Panc1 (cell line): Measurements from ENCODE around the gene SPTBN4. TPM values are rescaled to one million over a fixed set of nuclear protein-coding genes. Genes with fewer than 3 reads are reported as not detected.

ENCODE experiments used
- ATAC-seq: fragments of 200-7000 bp; cut with Tn5 transposase; 2 replicates; pipeline ENCODE4 v1.9.1; 2020; ENCODE audit warnings: mild to moderate bottlenecking, moderate library complexity
- BruUV-seq: library from RNA; stranded (reverse); fragments of 400-500 nt; replicated peaks from 2 replicates; lab custom pipeline; 2021; lab: Mats Ljungman, UMichigan
- CTCF ChIA-PET: fragments of 300-600 bp; sonication (Branson Sonifier 250); formaldehyde crosslinking; loops from one replicate; lab custom pipeline; 2022; ENCODE audit warnings: antibody characterized with exemption; lab: Charles Lee
- POLR2A ChIA-PET: fragments of 300-600 bp; sonication (Branson Sonifier 250); formaldehyde crosslinking; loops from one replicate; lab custom pipeline; 2022; ENCODE audit warnings: antibody characterized with exemption; lab: Charles Lee
- DNase-seq: peaks from one replicate; pipeline ENCODE4 v3.0.0-alpha.2; 2010; ENCODE audit warnings: low read depth, low spot score
- H3K27ac ChIP-seq: 2 replicates; pipeline ENCODE4 v1.5.1; 2011; ENCODE audit warnings: mild to moderate bottlenecking, low read length, inconsistent platforms
- H3K27me3 ChIP-seq: fragments of 200-500 bp; sonication (Bioruptor generic); 2 replicates; pipeline ENCODE4 v1.6.0; 2014; ENCODE audit warnings: low read length, inconsistent platforms; ENCODE audit not compliant: control insufficient read depth, insufficient read depth
- H3K36me3 ChIP-seq: fragments of 200-500 bp; sonication (Bioruptor generic); 2 replicates; pipeline ENCODE4 v1.5.1; 2014; ENCODE audit warnings: inconsistent platforms, mild to moderate bottlenecking, low read length, moderate library complexity; ENCODE audit not compliant: control insufficient read depth, insufficient read depth
- H3K4me1 ChIP-seq: 2 replicates; pipeline ENCODE4 v1.5.1; 2011; ENCODE audit warnings: inconsistent platforms, mild to moderate bottlenecking, low read length, moderate library complexity; ENCODE audit not compliant: control insufficient read depth, insufficient read depth
- H3K4me3 ChIP-seq, 2 experiments: 2 replicates each; pipeline ENCODE4 v1.5.1; 2011 to 2012; ENCODE audit warnings: low read depth in 2 of 2, low read length in 2 of 2, mild to moderate bottlenecking in 2 of 2, inconsistent platforms in 1 of 2, moderate library complexity in 1 of 2
- H3K9me3 ChIP-seq: fragments of 200-500 bp; sonication (Bioruptor generic); 2 replicates; pipeline ENCODE4 v1.5.1; 2014; ENCODE audit warnings: low read depth, mild to moderate bottlenecking, inconsistent platforms, low read length, moderate library complexity; ENCODE audit not compliant: control insufficient read depth, insufficient read depth
- POLR2AphosphoS5 ChIP-seq: IDR thresholded peaks from 2 replicates; pipeline ENCODE4 v1.6.1; 2012; ENCODE audit warnings: mild to moderate bottlenecking, low read depth, low read length, moderate library complexity
- SIN3A ChIP-seq: IDR thresholded peaks from 2 replicates; pipeline ENCODE4 v1.6.1; 2012; ENCODE audit warnings: low read depth, mild to moderate bottlenecking, low read length, moderate library complexity, borderline replicate concordance; ENCODE audit not compliant: insufficient read depth
- TCF7L2 ChIP-seq: IDR thresholded peaks from 2 replicates; pipeline ENCODE4 v1.6.1; 2011; ENCODE audit warnings: mild to moderate bottlenecking, low read depth, low read length, inconsistent platforms
- in situ Hi-C: cut with HindIII; loops from 2 replicates; pipeline ENCODE4 v1.10.0; 2016; ENCODE audit warnings: low sequenced_read_pairs, low pct_unique_long_range_greater_than_20kb
- intact Hi-C: fragments of 100-400 bp; cut with micrococcal nuclease; formaldehyde crosslinking; loops from one replicate; pipeline ENCODE4 v1.10.0; 2022; ENCODE audit not compliant: unreplicated experiment
- total RNA-seq: library from RNA; stranded (reverse); gene quantifications from one replicate; pipeline ENCODE4 v1.2.1, GENCODE V29; 2021; ENCODE audit not compliant: unreplicated experiment
- TF ChIP-seq, protein P1 (sequence below), 2 experiments: IDR thresholded peaks; 2 replicates each; pipeline ENCODE4 v1.6.1; 2011 to 2012; ENCODE audit warnings: low read depth in 2 of 2, control low read depth in 1 of 2, low read length in 1 of 2, mild to moderate bottlenecking in 1 of 2, moderate library complexity in 1 of 2; ENCODE audit not compliant: insufficient read depth in 1 of 2
- TF ChIP-seq, protein P2 (sequence below): fragments of 450-650 bp; IDR thresholded peaks from 2 replicates; pipeline ENCODE4 v1.5.1; 2017; ENCODE audit warnings: mild to moderate bottlenecking

The SPTBN4 gene
- total RNA-seq, 1 experiment from 2014 or later, result 1.2 TPM

DNA sequence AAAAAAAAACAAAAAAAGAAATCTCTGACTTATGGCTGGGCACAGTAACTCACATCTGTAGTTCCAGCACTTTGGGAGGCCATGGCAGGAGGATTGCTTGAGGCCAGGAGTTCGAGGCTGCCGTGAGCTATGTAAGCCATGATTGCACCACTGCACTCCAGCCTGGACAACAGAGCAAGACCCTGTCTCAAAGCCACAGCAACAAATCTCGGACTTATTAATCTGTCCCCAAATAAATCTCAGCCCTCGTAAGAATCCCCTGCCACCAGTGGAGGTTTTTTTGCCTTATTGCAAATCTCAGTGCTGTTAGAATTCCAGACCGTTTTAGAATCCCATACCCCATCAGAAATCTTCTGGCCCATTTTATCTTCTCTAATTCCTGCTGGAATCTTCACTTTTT lies 114.7 kb downstream of the SPTBN4 start:
- no TSS peak for BruUV-seq
- Histone ChIP-seq H3K36me3 (no peaks in the 10 kb centered on the region), H3K27ac (no peak overlapping the region), H3K4me3 (no peak overlapping the region), H3K4me1 (no peaks in the 10 kb centered on the region; the same call in 1 of the 2 replicates), H3K27me3 (no peaks in the 10 kb centered on the region), H3K9me3 (no peaks in the 10 kb centered on the region)
- ChIA-PET POLR2A (no interaction called here), CTCF (interaction anchor here (0.5 kb wide), 1 partner anchor 19 kb away, joined by 3 read pairs; no protein-coding TSS in a partner anchor)
- DNase-seq, result no peak
- in situ Hi-C loops (no loop called here), intact Hi-C loops (no loop called here)
- ATAC-seq, result no peak
- no peak for TF ChIP-seq POLR2AphosphoS5
- no peak for TF ChIP-seq SIN3A
- TF ChIP-seq, protein P1, sequence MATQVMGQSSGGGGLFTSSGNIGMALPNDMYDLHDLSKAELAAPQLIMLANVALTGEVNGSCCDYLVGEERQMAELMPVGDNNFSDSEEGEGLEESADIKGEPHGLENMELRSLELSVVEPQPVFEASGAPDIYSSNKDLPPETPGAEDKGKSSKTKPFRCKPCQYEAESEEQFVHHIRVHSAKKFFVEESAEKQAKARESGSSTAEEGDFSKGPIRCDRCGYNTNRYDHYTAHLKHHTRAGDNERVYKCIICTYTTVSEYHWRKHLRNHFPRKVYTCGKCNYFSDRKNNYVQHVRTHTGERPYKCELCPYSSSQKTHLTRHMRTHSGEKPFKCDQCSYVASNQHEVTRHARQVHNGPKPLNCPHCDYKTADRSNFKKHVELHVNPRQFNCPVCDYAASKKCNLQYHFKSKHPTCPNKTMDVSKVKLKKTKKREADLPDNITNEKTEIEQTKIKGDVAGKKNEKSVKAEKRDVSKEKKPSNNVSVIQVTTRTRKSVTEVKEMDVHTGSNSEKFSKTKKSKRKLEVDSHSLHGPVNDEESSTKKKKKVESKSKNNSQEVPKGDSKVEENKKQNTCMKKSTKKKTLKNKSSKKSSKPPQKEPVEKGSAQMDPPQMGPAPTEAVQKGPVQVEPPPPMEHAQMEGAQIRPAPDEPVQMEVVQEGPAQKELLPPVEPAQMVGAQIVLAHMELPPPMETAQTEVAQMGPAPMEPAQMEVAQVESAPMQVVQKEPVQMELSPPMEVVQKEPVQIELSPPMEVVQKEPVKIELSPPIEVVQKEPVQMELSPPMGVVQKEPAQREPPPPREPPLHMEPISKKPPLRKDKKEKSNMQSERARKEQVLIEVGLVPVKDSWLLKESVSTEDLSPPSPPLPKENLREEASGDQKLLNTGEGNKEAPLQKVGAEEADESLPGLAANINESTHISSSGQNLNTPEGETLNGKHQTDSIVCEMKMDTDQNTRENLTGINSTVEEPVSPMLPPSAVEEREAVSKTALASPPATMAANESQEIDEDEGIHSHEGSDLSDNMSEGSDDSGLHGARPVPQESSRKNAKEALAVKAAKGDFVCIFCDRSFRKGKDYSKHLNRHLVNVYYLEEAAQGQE (IDR thresholded peaks at IDR 0.05; ENCODE audit: insufficient read depth in 1 of 2, low read depth in 2 of 2, low read length in 1 of 2), result no peak
- TF ChIP-seq, protein P2, sequence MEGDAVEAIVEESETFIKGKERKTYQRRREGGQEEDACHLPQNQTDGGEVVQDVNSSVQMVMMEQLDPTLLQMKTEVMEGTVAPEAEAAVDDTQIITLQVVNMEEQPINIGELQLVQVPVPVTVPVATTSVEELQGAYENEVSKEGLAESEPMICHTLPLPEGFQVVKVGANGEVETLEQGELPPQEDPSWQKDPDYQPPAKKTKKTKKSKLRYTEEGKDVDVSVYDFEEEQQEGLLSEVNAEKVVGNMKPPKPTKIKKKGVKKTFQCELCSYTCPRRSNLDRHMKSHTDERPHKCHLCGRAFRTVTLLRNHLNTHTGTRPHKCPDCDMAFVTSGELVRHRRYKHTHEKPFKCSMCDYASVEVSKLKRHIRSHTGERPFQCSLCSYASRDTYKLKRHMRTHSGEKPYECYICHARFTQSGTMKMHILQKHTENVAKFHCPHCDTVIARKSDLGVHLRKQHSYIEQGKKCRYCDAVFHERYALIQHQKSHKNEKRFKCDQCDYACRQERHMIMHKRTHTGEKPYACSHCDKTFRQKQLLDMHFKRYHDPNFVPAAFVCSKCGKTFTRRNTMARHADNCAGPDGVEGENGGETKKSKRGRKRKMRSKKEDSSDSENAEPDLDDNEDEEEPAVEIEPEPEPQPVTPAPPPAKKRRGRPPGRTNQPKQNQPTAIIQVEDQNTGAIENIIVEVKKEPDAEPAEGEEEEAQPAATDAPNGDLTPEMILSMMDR, result no peak
- TF ChIP-seq TCF7L2, result no peak

DNA sequence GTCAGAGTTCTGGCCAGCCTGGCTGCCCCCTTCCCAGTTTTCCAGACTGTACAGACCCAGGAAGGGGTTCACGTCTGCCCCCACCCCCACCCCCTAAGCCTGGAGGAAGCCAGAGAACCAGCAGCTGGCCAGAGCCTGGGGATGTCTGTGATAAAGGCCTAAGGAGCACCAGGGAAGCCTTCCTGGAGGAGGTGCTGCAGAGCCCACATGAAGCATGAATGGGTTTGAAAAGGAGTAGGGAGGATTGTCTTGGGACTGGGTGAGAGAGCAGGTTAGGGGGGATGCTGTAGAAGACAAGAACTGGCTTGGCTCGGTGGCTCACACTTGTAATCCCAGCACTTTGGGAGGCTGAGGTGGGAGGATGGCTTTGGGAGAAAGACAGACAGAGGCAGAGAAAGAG lies 115.7 kb downstream of the SPTBN4 start:
- Histone ChIP-seq H3K27me3 (no peaks in the 10 kb centered on the region), H3K4me1 (no peaks in the 10 kb centered on the region; the same call in 1 of the 2 replicates), H3K27ac (no peak overlapping the region), H3K36me3 (no peaks in the 10 kb centered on the region), H3K9me3 (no peaks in the 10 kb centered on the region), H3K4me3 (no peak overlapping the region)
- intact Hi-C loops, result no loop called here
- in situ Hi-C loops, result no loop called here
- BruUV-seq, result no TSS peak
- ChIA-PET CTCF (interaction anchor here (0.7 kb wide), 1 partner anchor 13 kb away, joined by 3 read pairs; no protein-coding TSS in a partner anchor), POLR2A (no interaction called here)
- ATAC-seq, result no peak
- TF ChIP-seq, protein P1 (IDR thresholded peaks at IDR 0.05; ENCODE audit: insufficient read depth in 1 of 2, low read depth in 2 of 2, low read length in 1 of 2), result no peak
- no peak for TF ChIP-seq POLR2AphosphoS5
- TF ChIP-seq SIN3A, result no peak
- no peak for TF ChIP-seq TCF7L2
- TF ChIP-seq, protein P2, result no peak
- DNase-seq, result no peak
